Erythroblast (primary cell): ENCODE measurements around the gene PCDHB6.
"Not testable (repeated sequence)": the region's sequence is repeated elsewhere in the genome, so short reads cannot be mapped to it uniquely, and the experiment has no call there.

Experiments
- GATA1 ChIP-seq: IDR thresholded peaks from 2 replicates; pipeline ENCODE4 v1.6.1; 2011; ENCODE audit warnings: low read depth, mild to moderate bottlenecking, control low read depth, low read length, moderate library complexity
- POLR2A ChIP-seq: IDR thresholded peaks from 2 replicates; pipeline ENCODE4 v1.6.1; 2011; ENCODE audit warnings: mild to moderate bottlenecking, low read length

DNA sequence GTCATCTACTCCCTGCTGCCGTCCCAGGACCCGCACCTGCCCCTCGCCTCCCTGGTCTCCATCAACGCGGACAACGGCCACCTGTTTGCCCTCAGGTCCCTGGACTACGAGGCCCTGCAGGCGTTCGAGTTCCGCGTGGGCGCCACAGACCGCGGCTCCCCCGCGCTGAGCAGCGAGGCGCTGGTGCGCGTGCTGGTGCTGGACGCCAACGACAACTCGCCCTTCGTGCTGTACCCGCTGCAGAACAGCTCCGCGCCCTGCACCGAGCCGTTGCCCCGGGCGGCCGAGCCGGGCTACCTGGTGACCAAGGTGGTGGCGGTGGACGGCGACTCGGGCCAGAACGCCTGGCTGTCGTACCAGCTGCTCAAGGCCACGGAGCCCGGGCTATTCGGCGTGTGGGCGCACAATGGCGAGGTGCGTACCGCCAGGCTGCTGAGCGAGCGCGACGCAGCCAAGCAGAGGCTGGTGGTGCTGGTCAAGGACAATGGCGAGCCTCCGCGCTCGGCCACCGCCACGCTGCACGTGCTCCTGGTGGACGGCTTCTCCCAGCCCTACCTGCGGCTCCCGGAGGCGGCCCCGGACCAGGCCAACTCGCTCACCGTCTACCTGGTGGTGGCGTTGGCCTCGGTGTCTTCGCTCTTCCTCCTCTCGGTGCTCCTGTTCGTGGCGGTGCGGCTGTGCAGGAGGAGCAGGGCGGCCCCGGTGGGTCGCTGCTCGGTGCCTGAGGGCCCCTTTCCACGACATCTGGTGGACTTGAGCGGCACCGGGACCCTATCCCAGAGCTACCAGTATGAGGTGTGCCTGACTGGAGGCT is 24.6 kb downstream of the PCDHB6 start:
- not testable (repeated sequence) for TF ChIP-seq POLR2A, GATA1
